HG03558 (cell line): ENCODE measurements around the gene ZNF518A.
"Not testable (repeated sequence)": the region's sequence is repeated elsewhere in the genome, so short reads cannot be mapped to it uniquely, and the experiment has no call there.

Experiments used
- ATAC-seq: cut with Tn5 transposase; IDR thresholded peaks from one replicate; pipeline ENCODE4 v1.9.1; 2021; ENCODE audit warnings: moderate number of reproducible peaks; ENCODE audit not compliant: unreplicated experiment; ENCODE audit errors: extremely low read depth

Gene ZNF518A

GRCh38 chr10:96130326-96130995 is 364 bp downstream of the ZNF518A start:
- ATAC-seq: peak; percentile 36

GRCh38 chr10:96131621-96132020 is 1.5 kb downstream of the ZNF518A start:
- ATAC-seq: no peak

GRCh38 chr10:96133135-96133534 is 3.0 kb downstream of the ZNF518A start:
- no peak for ATAC-seq

GRCh38 chr10:96136810-96137209 is 6.7 kb downstream of the ZNF518A start:
- no peak for ATAC-seq

- no peak for ATAC-seq
Measured at GRCh38 chr10:96137567-96137966, 7.5 kb downstream of the ZNF518A start.

GRCh38 chr10:96138102-96138501 is 8.0 kb downstream of the ZNF518A start:
- ATAC-seq: peak; percentile 96

- no peak for ATAC-seq
Measured at GRCh38 chr10:96152437-96152836, 22.3 kb downstream of the ZNF518A start.

GRCh38 chr10:96153070-96153469 is 23.0 kb downstream of the ZNF518A start:
- ATAC-seq: no peak

- ATAC-seq: no peak
Measured at GRCh38 chr10:96165726-96166125, 35.6 kb downstream of the ZNF518A start.

- no peak for ATAC-seq
Measured at GRCh38 chr10:96168546-96168945, 38.4 kb downstream of the ZNF518A start.

- no peak for ATAC-seq
Measured at GRCh38 chr10:96170230-96170629, 40.1 kb downstream of the ZNF518A start.

GRCh38 chr10:96172666-96173065 is 42.6 kb downstream of the ZNF518A start:
- ATAC-seq: no peak

- no peak for ATAC-seq
Measured at GRCh38 chr10:96176985-96177384, 46.9 kb downstream of the ZNF518A start.

GRCh38 chr10:96188421-96188820 is 58.3 kb downstream of the ZNF518A start:
- no peak for ATAC-seq

- ATAC-seq: no peak
Measured at GRCh38 chr10:96188916-96189315, 58.8 kb downstream of the ZNF518A start.

- ATAC-seq: not testable (repeated sequence)
Measured at GRCh38 chr10:96189505-96189904, 59.4 kb downstream of the ZNF518A start.

GRCh38 chr10:96201525-96201924 is 71.4 kb downstream of the ZNF518A start:
- no peak for ATAC-seq

- no peak for ATAC-seq
Measured at GRCh38 chr10:96205580-96205979, 75.5 kb downstream of the ZNF518A start.

- no peak for ATAC-seq
Measured at GRCh38 chr10:96208271-96208670, 78.2 kb downstream of the ZNF518A start.

- no peak for ATAC-seq
Measured at GRCh38 chr10:96208946-96209345, 78.8 kb downstream of the ZNF518A start.

- ATAC-seq: no peak
Measured at GRCh38 chr10:96211764-96212163, 81.7 kb downstream of the ZNF518A start.

- ATAC-seq: no peak
Measured at GRCh38 chr10:96212911-96213310, 82.8 kb downstream of the ZNF518A start.
